ENCODE results near the gene HSF4.

Gene HSF4

GRCh38 chr16:67145746-67146145 lies 18.8 kb upstream of the HSF4 start:
- peaks cover 76% of the 10 kb centered on the region for H3K36me3 ChIP-seq (replicated peaks)
- H3K4me3 ChIP-seq: no peak overlapping the region
- no peaks in the 10 kb centered on the region for H3K4me1 ChIP-seq
- H3K9me3 ChIP-seq: no peaks in the 10 kb centered on the region
- no peak for DNase-seq (ENCODE audit: low spot score in 2 of 2)
- in situ Hi-C loops (cut with MboI; ENCODE audit: low sequenced_read_pairs): no loop called here
- H3K27me3 ChIP-seq (ENCODE audit: low read depth): no peaks in the 10 kb centered on the region

- in situ Hi-C loops (cut with MboI; ENCODE audit: low sequenced_read_pairs): no loop called here
- Histone ChIP-seq H3K27me3 (ENCODE audit: low read depth) (no peaks in the 10 kb centered on the region), H3K4me3 (no peak overlapping the region), H3K9me3 (no peaks in the 10 kb centered on the region), H3K36me3 (replicated peaks) (peaks cover 66% of the 10 kb centered on the region), H3K4me1 (no peaks in the 10 kb centered on the region)
- no peak for DNase-seq (ENCODE audit: low spot score in 2 of 2)
These were observed 17.8 kb upstream of the HSF4 start for GRCh38 chr16:67146523-67147357.

- Histone ChIP-seq H3K4me3 (no peak overlapping the region), H3K9me3 (no peaks in the 10 kb centered on the region), H3K4me1 (no peaks in the 10 kb centered on the region), H3K36me3 (replicated peaks) (peaks cover 61% of the 10 kb centered on the region), H3K27me3 (ENCODE audit: low read depth) (no peaks in the 10 kb centered on the region)
- no peak for DNase-seq (ENCODE audit: low spot score in 2 of 2)
- in situ Hi-C loops (cut with MboI; ENCODE audit: low sequenced_read_pairs): no loop called here
These were observed 17.0 kb upstream of the HSF4 start for GRCh38 chr16:67147437-67148140.

- peaks cover 56% of the 10 kb centered on the region for H3K36me3 ChIP-seq (replicated peaks)
- in situ Hi-C loops (cut with MboI; ENCODE audit: low sequenced_read_pairs): no loop called here
- no peak overlapping the region for H3K4me3 ChIP-seq
- H3K4me1 ChIP-seq: no peaks in the 10 kb centered on the region
- H3K27me3 ChIP-seq (ENCODE audit: low read depth): no peaks in the 10 kb centered on the region
- H3K9me3 ChIP-seq: no peaks in the 10 kb centered on the region
- DNase-seq (ENCODE audit: low spot score in 2 of 2): no peak
These were observed 16.3 kb upstream of the HSF4 start for GRCh38 chr16:67148221-67148620.

GRCh38 chr16:67148656-67149275 lies 15.8 kb upstream of the HSF4 start:
- DNase-seq (ENCODE audit: low spot score in 2 of 2): no peak
- Histone ChIP-seq H3K36me3 (replicated peaks) (peaks cover 52% of the 10 kb centered on the region), H3K27me3 (ENCODE audit: low read depth) (no peaks in the 10 kb centered on the region), H3K9me3 (no peaks in the 10 kb centered on the region), H3K4me3 (no peak overlapping the region), H3K4me1 (no peaks in the 10 kb centered on the region)
- in situ Hi-C loops (cut with MboI; ENCODE audit: low sequenced_read_pairs): no loop called here

- H3K4me3 ChIP-seq: no peak overlapping the region
These were observed 15.1 kb upstream of the HSF4 start for GRCh38 chr16:67149276-67150046.

GRCh38 chr16:67150047-67150832 lies 14.3 kb upstream of the HSF4 start:
- Histone ChIP-seq H3K4me3 (no peak overlapping the region), H3K9me3 (no peaks in the 10 kb centered on the region), H3K4me1 (no peaks in the 10 kb centered on the region), H3K27me3 (ENCODE audit: low read depth) (no peaks in the 10 kb centered on the region), H3K36me3 (replicated peaks) (peaks cover 38% of the 10 kb centered on the region)
- in situ Hi-C loops (cut with MboI; ENCODE audit: low sequenced_read_pairs): loop anchor here (10.0 kb wide), 2 partner anchors 135 to 175 kb away; no protein-coding TSS in a partner anchor
- no peak for DNase-seq (ENCODE audit: low spot score in 2 of 2)

More at GRCh38 chr16:67149276-67150046, 15.1 kb upstream of the HSF4 start:
- no peak for DNase-seq (ENCODE audit: low spot score in 2 of 2)
- no peaks in the 10 kb centered on the region for H3K27me3 ChIP-seq (ENCODE audit: low read depth)
- peaks cover 46% of the 10 kb centered on the region for H3K36me3 ChIP-seq (replicated peaks)
- in situ Hi-C loops (cut with MboI; ENCODE audit: low sequenced_read_pairs): loop anchor here (10.0 kb wide), 2 partner anchors 135 to 175 kb away; no protein-coding TSS in a partner anchor
- no peaks in the 10 kb centered on the region for H3K9me3 ChIP-seq
- H3K4me1 ChIP-seq: no peaks in the 10 kb centered on the region

GRCh38 chr16:67150833-67151396 lies 13.6 kb upstream of the HSF4 start, which contains the start of gene B3GNT9:
Gene B3GNT9 (minus strand): TSS chr16:67150998. CDS start chr16:67150485, 513 bp downstream.
- in situ Hi-C loops (cut with MboI; ENCODE audit: low sequenced_read_pairs): loop anchor here (10.0 kb wide), 2 partner anchors 136 to 176 kb away; no protein-coding TSS in a partner anchor
- no peaks in the 10 kb centered on the region for H3K4me1 ChIP-seq
- H3K36me3 ChIP-seq (replicated peaks): peaks cover 32% of the 10 kb centered on the region
- no peak for DNase-seq (ENCODE audit: low spot score in 2 of 2)
- no peaks in the 10 kb centered on the region for H3K27me3 ChIP-seq (ENCODE audit: low read depth)
- no peaks in the 10 kb centered on the region for H3K9me3 ChIP-seq
- H3K4me3 ChIP-seq: no peak within 1 kb of the TSS

- Histone ChIP-seq H3K4me3 (no peak overlapping the region), H3K27me3 (ENCODE audit: low read depth) (no peaks in the 10 kb centered on the region), H3K4me1 (no peaks in the 10 kb centered on the region), H3K36me3 (replicated peaks) (peaks cover 25% of the 10 kb centered on the region), H3K9me3 (no peaks in the 10 kb centered on the region)
- DNase-seq (ENCODE audit: low spot score in 2 of 2): no peak
- in situ Hi-C loops (cut with MboI; ENCODE audit: low sequenced_read_pairs): loop anchor here (10.0 kb wide), 2 partner anchors 137 to 177 kb away; no protein-coding TSS in a partner anchor
These were observed 13.0 kb upstream of the HSF4 start for GRCh38 chr16:67151431-67152097.

GRCh38 chr16:67154578-67155294 lies 9.8 kb upstream of the HSF4 start:
- in situ Hi-C loops (cut with MboI; ENCODE audit: low sequenced_read_pairs): loop anchor here (10.0 kb wide), 2 partner anchors 140 to 180 kb away; no protein-coding TSS in a partner anchor
- H3K27me3 ChIP-seq (ENCODE audit: low read depth): no peaks in the 10 kb centered on the region
- no peak for DNase-seq (ENCODE audit: low spot score in 2 of 2)

More at GRCh38 chr16:67154578-67155294, 9.8 kb upstream of the HSF4 start:
- H3K9me3 ChIP-seq: no peaks in the 10 kb centered on the region
- H3K4me3 ChIP-seq: 0 out of 2 replicates have a peak overlapping the region, but pooled peaks have one; percentile 2
- H3K4me1 ChIP-seq: no peaks in the 10 kb centered on the region; the same call in 1 of the 2 replicates
- H3K36me3 ChIP-seq (replicated peaks): no peaks in the 10 kb centered on the region
